Loucy (cell line): ENCODE measurements around the gene FSIP1.

ENCODE experiments used
- CTCF ChIP-seq: fragments of 200-600 bp; sonication (generic); conservative IDR thresholded peaks from 2 replicates; pipeline ENCODE4 v1.5.1; 2014; ENCODE audit warnings: mild to moderate bottlenecking, antibody characterized with exemption, low read length
- EZH2phosphoT487 ChIP-seq: fragments of 200-600 bp; IDR thresholded peaks from 2 replicates; pipeline ENCODE4 v1.6.1; 2018; ENCODE audit warnings: antibody characterized with exemption, mild to moderate bottlenecking, moderate library complexity, borderline replicate concordance

GRCh38 chr15:39598186-39598850 lies 184.3 kb downstream of the FSIP1 start:
- no peak for TF ChIP-seq CTCF
- no peak for TF ChIP-seq EZH2phosphoT487
